Measurements from ENCODE around the gene LDLRAD4. TPM values are rescaled to one million over a fixed set of nuclear protein-coding genes. Genes with fewer than 3 reads are reported as not detected.

The LDLRAD4 gene
- total RNA-seq, 1 experiment from 2014 or later: not detected

DNA sequence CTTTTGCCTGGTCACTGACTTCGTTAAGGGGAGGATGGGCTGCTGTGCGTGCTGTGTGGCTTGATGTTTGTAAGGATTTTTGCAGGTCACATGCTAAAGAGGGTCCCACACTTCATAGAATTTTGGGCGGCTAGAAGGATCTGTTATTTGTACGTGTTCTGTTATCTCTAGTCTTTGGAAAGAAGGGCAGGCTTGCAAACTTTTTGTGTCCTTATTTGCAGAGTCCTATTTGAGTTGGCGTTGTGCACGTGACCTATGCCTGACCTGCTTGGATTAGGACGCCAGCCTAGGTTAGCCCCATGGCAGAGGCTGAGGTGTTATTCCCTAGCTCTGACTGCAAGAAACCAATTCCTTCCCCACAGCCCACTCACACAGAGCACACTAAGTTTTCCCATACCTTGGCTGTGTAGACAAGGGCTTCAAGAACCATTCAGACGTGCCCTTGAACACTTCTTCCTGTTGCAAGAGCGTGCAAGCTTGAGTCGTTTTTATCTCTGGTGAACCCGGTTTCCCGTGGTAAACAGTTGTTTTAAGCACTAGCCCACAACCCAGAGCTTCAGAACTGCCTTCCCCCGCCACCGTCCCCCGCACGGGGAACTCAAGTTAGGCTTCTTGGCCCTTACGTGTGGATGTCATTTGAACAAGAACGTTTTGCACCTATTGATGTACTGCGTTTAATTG, 94.6 kb downstream of the LDLRAD4 start:
- TF ChIP-seq, protein P1, sequence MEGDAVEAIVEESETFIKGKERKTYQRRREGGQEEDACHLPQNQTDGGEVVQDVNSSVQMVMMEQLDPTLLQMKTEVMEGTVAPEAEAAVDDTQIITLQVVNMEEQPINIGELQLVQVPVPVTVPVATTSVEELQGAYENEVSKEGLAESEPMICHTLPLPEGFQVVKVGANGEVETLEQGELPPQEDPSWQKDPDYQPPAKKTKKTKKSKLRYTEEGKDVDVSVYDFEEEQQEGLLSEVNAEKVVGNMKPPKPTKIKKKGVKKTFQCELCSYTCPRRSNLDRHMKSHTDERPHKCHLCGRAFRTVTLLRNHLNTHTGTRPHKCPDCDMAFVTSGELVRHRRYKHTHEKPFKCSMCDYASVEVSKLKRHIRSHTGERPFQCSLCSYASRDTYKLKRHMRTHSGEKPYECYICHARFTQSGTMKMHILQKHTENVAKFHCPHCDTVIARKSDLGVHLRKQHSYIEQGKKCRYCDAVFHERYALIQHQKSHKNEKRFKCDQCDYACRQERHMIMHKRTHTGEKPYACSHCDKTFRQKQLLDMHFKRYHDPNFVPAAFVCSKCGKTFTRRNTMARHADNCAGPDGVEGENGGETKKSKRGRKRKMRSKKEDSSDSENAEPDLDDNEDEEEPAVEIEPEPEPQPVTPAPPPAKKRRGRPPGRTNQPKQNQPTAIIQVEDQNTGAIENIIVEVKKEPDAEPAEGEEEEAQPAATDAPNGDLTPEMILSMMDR (conservative IDR thresholded peaks at IDR 0.05; ENCODE audit: low read depth, low read length): no peak
- TF ChIP-seq EZH2 (IDR thresholded peaks at IDR 0.05; ENCODE audit: low read length, unreplicated experiment): no peak
- no peak for TF ChIP-seq EZH2phosphoT487 (IDR thresholded peaks at IDR 0.05; ENCODE audit: borderline replicate concordance, low read length)
- H3K4me3 ChIP-seq (ENCODE audit: low read length): no peak overlapping the region
- no peak overlapping the region for H2AFZ ChIP-seq (ENCODE audit: low read length)
- no peaks in the 10 kb centered on the region for H3K9me3 ChIP-seq (ENCODE audit: low read length)
- H3K36me3 ChIP-seq (ENCODE audit: low read depth, low read length): no peaks in the 10 kb centered on the region
- H3K27me3 ChIP-seq (ENCODE audit: low read length): peaks cover 84% of the 10 kb centered on the region
- H4K20me1 ChIP-seq (ENCODE audit: low read length): no peaks in the 10 kb centered on the region
- BruUV-seq (replicated peaks): no TSS peak
- ATAC-seq: no peak
- intact Hi-C loops (cut with micrococcal nuclease): no loop called here
- DNase-seq: no peak
- H3K9me2 ChIP-seq (replicated peaks; ENCODE audit: low read length): no peaks in the 10 kb centered on the region
- H3K9ac ChIP-seq (ENCODE audit: low read length): no peak overlapping the region
- CTCF ChIA-PET: no interaction called here
- no peaks in the 10 kb centered on the region for H3F3A ChIP-seq (ENCODE audit: low read length, unreplicated experiment)
- H3K27ac ChIP-seq (ENCODE audit: low read length): no peak overlapping the region
- no peaks in the 10 kb centered on the region for H3K4me1 ChIP-seq (ENCODE audit: insufficient read depth, low read length)
- POLR2A ChIA-PET (ENCODE audit: unreplicated experiment): no interaction called here
- no peaks in the 10 kb centered on the region for H3K79me2 ChIP-seq (ENCODE audit: low read length)
- no peak overlapping the region for H3K4me2 ChIP-seq (ENCODE audit: low read length)

DNA sequence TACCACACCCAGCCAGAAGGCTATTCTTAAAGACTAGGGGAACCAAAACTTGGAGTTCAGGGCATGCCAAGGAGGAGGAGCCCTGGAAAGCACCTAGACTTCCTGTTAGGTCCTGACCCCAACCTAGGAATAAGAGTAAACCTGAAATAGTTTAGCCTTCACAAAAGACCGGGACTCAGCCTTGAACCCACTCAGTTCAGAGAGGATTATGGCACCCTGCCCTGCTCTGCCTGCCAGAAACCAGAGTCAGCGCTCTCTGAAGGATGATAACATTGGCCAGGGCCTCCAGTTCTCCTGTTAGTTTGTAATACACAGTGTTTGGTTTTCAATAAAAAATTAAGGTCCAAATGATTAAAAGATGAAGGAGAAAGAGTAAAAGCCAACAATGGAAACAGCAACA, 96.4 kb downstream of the LDLRAD4 start:
- H3K79me2 ChIP-seq (ENCODE audit: low read length): no peaks in the 10 kb centered on the region
- intact Hi-C loops (cut with micrococcal nuclease): no loop called here
- H3K4me3 ChIP-seq (ENCODE audit: low read length): no peak overlapping the region
- no peak overlapping the region for H3K27ac ChIP-seq (ENCODE audit: low read length)
- CTCF ChIA-PET: no interaction called here
- no peaks in the 10 kb centered on the region for H3K4me1 ChIP-seq (ENCODE audit: insufficient read depth, low read length)
- no peak overlapping the region for H2AFZ ChIP-seq (ENCODE audit: low read length)
- H4K20me1 ChIP-seq (ENCODE audit: low read length): no peaks in the 10 kb centered on the region
- TF ChIP-seq, protein P1 (conservative IDR thresholded peaks at IDR 0.05; ENCODE audit: low read depth, low read length): no peak
- no peak for TF ChIP-seq EZH2phosphoT487 (IDR thresholded peaks at IDR 0.05; ENCODE audit: borderline replicate concordance, low read length)
- no peak for TF ChIP-seq EZH2 (IDR thresholded peaks at IDR 0.05; ENCODE audit: low read length, unreplicated experiment)
- ATAC-seq (no peak), DNase-seq (no peak)
- no peak overlapping the region for H3K9ac ChIP-seq (ENCODE audit: low read length)
- no peak overlapping the region for H3K4me2 ChIP-seq (ENCODE audit: low read length)
- POLR2A ChIA-PET (ENCODE audit: unreplicated experiment): no interaction called here
- no peaks in the 10 kb centered on the region for H3F3A ChIP-seq (ENCODE audit: low read length, unreplicated experiment)
- no TSS peak for BruUV-seq (replicated peaks)
- H3K9me2 ChIP-seq (replicated peaks; ENCODE audit: low read length): no peaks in the 10 kb centered on the region
- H3K27me3 ChIP-seq (ENCODE audit: low read length): peaks cover 80% of the 10 kb centered on the region
- H3K36me3 ChIP-seq (ENCODE audit: low read depth, low read length): no peaks in the 10 kb centered on the region
- H3K9me3 ChIP-seq (ENCODE audit: low read length): no peaks in the 10 kb centered on the region

DNA sequence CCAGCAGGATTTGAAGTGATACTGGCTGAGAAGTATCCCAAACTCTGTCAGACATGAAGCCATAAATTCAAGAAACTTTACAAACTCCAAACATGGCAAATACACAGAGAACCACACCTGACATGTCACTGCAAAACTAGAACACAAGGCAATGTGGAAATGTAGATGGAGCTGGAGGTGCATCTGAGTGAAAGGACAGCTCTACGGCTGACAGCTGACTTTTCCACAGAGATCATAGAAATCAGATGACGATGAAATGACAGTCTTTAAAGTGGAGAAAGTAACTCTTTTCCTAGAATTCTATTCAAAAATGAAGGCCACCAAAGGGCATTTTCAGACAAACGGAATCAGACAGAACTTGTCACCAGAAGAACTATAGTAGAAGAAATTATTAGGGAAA, 97.5 kb downstream of the LDLRAD4 start:
- Histone ChIP-seq H3K9me2 (replicated peaks; ENCODE audit: low read length) (no peaks in the 10 kb centered on the region), H3K27me3 (ENCODE audit: low read length) (peaks cover 80% of the 10 kb centered on the region), H3K4me3 (ENCODE audit: low read length) (no peak overlapping the region), H3K9ac (ENCODE audit: low read length) (no peak overlapping the region), H3K36me3 (ENCODE audit: low read depth, low read length) (no peaks in the 10 kb centered on the region), H4K20me1 (ENCODE audit: low read length) (no peaks in the 10 kb centered on the region), H3K27ac (ENCODE audit: low read length) (no peak overlapping the region), H3K79me2 (ENCODE audit: low read length) (no peaks in the 10 kb centered on the region), H3K4me1 (ENCODE audit: insufficient read depth, low read length) (no peaks in the 10 kb centered on the region), H3K9me3 (ENCODE audit: low read length) (no peaks in the 10 kb centered on the region), H2AFZ (ENCODE audit: low read length) (no peak overlapping the region), H3F3A (ENCODE audit: low read length, unreplicated experiment) (no peaks in the 10 kb centered on the region), H3K4me2 (ENCODE audit: low read length) (no peak overlapping the region)
- ChIA-PET POLR2A (ENCODE audit: unreplicated experiment) (no interaction called here), CTCF (no interaction called here)
- no TSS peak for BruUV-seq (replicated peaks)
- no peak for TF ChIP-seq EZH2phosphoT487 (IDR thresholded peaks at IDR 0.05; ENCODE audit: borderline replicate concordance, low read length)
- TF ChIP-seq, protein P1 (conservative IDR thresholded peaks at IDR 0.05; ENCODE audit: low read depth, low read length): no peak
- TF ChIP-seq EZH2 (IDR thresholded peaks at IDR 0.05; ENCODE audit: low read length, unreplicated experiment): no peak
- ATAC-seq: no peak
- intact Hi-C loops (cut with micrococcal nuclease): no loop called here
- DNase-seq: no peak
